ENCODE data around the gene NEU4. TPM values are rescaled to one million over a fixed set of nuclear protein-coding genes. Genes with fewer than 3 reads are reported as not detected.

NEU4 gene
- total and polyA plus RNA-seq, 9 of the 15 experiments (the other 6 are each of a cell fraction or from before 2014, with no cell fraction given) = 0.01 to 0.40 TPM; not detected in 7

DNA sequence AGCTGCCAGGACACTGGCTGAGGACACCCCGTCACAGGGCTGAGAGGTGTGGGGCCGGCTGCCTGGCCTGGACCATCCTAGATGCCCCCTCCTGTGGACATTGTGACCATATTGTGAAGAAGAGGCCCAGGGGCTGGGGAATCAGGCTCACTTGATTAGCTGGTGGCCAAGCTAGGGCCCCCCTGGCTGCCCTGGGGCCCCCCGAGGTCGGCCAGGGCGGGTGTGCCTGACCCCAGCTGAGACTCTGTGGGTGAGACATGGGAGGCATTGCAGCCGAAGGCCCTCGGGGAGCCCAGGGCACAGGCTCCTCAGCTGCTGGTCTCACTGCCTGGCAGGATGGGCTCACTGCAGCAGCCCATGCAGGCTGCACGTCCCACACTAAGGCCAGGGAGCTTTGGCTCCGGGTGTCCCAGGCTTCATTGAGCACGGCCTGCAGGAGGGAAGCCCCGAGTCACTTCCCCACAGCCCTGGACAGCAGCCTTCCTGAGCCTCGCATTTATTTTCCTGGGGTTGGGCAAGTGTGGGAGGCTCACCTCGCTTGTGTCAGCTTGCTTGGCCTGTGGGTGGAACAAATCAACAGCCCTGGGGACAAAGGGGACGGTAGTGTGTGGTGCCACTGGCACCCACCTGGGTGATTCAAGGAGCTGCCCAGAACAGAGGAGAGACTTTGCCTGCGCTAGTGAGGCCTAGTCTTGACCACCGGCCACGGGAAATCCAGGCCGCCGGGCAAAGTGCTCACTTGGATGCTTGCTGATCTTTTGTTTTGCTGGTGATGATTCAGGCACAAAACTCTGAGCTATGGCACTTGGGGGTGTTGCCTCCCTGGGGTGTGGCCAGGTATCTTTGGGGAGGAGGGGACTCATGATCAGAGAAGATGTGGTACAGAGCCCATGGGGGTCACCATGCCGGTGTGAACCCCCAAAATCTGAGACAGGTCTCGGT lies 31.0 kb upstream of the NEU4 start:
- TF ChIP-seq TCF7 (IDR thresholded peaks at IDR 0.05; ENCODE audit: borderline replicate concordance) = no peak

DNA sequence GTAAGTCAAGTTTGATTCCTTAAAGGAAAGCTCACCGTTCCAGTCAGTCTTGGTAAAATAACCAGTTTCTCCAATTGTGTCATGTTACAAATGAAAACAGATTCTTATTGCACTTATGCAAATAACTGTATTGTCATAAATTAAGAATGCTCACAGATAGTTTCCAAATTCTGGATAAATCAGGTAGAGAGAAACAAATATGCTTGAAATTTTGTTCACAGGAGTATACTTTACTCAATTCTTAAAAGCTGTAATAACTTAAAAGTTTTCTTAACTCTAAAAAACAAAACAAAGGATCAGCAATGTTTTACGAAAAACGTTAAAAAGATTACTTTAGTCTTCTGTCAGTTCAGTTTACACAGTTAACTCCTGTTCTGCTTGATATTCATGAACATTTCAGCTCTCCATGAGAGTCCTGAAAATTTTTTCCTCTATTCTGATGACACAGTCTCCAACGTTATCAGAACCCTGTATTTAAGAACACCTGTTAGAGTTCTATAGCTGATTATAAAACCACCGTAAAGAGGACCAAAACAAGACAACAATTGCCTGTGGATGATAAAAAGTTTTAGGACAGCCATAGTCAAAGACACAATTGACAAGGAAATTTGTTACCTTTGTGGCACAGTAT lies 27.9 kb upstream of the NEU4 start:
- BruUV-seq (replicated peaks) = no TSS peak
- FAIRE-seq (no peak), DNase-seq (ENCODE audit: extremely low read depth in 1 of 4, low spot score in 3 of 4) (no peak), ATAC-seq (no peak)
- H3K9me1 ChIP-seq (ENCODE audit: control insufficient read depth, insufficient read depth, low read length) = no peaks in the 10 kb centered on the region
- no peak overlapping the region for H3K27ac ChIP-seq (ENCODE audit: extremely low read depth, low read depth, low read length)
- CTCF ChIA-PET (ENCODE audit: low intra/inter-chr PET ratio) = no interaction called here
- 22% methylated on average over 5 of the region's 5 CpGs for WGBS (ENCODE audit: insufficient coverage, low coverage, missing lambda C conversion rate)
- in situ Hi-C loops (cut with MboI) (no loop called here), intact Hi-C loops (cut with micrococcal nuclease) (no loop called here)
- peaks cover 0 to 17% of the 10 kb centered on the region in 2 experiments; a peak in 2 of 5 replicates for H3K4me1 ChIP-seq (replicated peaks in 1 of 2; ENCODE audit: control insufficient read depth in 2 of 2, insufficient read depth in 2 of 2, low read length in 2 of 2)
- H3K79me2 ChIP-seq (ENCODE audit: control insufficient read depth, insufficient read depth, low read length) = no peaks in the 10 kb centered on the region
- H3K9ac ChIP-seq (ENCODE audit: insufficient read depth in 1 of 2, low read depth in 2 of 2, low read length in 2 of 2) = no peak overlapping the region
- H3K36me3 ChIP-seq (ENCODE audit: control insufficient read depth, insufficient read depth, low read length) = no peaks in the 10 kb centered on the region
- H3K27me3 ChIP-seq (ENCODE audit: control insufficient read depth in 2 of 2, insufficient read depth in 2 of 2, low read length in 2 of 2) = no peaks in the 10 kb centered on the region
- no peak overlapping the region for H3K4me2 ChIP-seq (ENCODE audit: insufficient read depth, low read length)
- no peaks in the 10 kb centered on the region; the same call in 1 of the 2 replicates for H3K9me3 ChIP-seq (replicated peaks; ENCODE audit: control insufficient read depth, insufficient read depth, low read depth, low read length)
- POLR2A ChIA-PET = interaction anchor here (0.7 kb wide), 1 partner anchor 9 kb away, joined by 3 read pairs; no protein-coding TSS in a partner anchor
- no peaks in the 10 kb centered on the region for H4K20me1 ChIP-seq (replicated peaks; ENCODE audit: control insufficient read depth, insufficient read depth, low read length)
- no peak overlapping the region for H3K4me3 ChIP-seq
- no peak overlapping the region for H2AFZ ChIP-seq (ENCODE audit: low read depth, low read length)
- TF ChIP-seq CBX3 (IDR thresholded peaks at IDR 0.05; ENCODE audit: borderline replicate concordance in 1 of 2, low read length in 2 of 2) (peak in 1 of 2 experiments; percentile 87; a peak in 2 of 3 replicates), RBM14 (IDR thresholded peaks at IDR 0.05; ENCODE audit: borderline replicate concordance, insufficient read depth, low read depth, low read length) (no peak), MECOM (CRISPR knock-in tag; IDR thresholded peaks at IDR 0.05) (no peak), MTF1 (CRISPR knock-in tag; IDR thresholded peaks at IDR 0.05; ENCODE audit: borderline replicate concordance) (no peak), RBM17 (IDR thresholded peaks at IDR 0.05; ENCODE audit: borderline replicate concordance, low read depth, low read length) (no peak)
- TF ChIP-seq, protein P1, sequence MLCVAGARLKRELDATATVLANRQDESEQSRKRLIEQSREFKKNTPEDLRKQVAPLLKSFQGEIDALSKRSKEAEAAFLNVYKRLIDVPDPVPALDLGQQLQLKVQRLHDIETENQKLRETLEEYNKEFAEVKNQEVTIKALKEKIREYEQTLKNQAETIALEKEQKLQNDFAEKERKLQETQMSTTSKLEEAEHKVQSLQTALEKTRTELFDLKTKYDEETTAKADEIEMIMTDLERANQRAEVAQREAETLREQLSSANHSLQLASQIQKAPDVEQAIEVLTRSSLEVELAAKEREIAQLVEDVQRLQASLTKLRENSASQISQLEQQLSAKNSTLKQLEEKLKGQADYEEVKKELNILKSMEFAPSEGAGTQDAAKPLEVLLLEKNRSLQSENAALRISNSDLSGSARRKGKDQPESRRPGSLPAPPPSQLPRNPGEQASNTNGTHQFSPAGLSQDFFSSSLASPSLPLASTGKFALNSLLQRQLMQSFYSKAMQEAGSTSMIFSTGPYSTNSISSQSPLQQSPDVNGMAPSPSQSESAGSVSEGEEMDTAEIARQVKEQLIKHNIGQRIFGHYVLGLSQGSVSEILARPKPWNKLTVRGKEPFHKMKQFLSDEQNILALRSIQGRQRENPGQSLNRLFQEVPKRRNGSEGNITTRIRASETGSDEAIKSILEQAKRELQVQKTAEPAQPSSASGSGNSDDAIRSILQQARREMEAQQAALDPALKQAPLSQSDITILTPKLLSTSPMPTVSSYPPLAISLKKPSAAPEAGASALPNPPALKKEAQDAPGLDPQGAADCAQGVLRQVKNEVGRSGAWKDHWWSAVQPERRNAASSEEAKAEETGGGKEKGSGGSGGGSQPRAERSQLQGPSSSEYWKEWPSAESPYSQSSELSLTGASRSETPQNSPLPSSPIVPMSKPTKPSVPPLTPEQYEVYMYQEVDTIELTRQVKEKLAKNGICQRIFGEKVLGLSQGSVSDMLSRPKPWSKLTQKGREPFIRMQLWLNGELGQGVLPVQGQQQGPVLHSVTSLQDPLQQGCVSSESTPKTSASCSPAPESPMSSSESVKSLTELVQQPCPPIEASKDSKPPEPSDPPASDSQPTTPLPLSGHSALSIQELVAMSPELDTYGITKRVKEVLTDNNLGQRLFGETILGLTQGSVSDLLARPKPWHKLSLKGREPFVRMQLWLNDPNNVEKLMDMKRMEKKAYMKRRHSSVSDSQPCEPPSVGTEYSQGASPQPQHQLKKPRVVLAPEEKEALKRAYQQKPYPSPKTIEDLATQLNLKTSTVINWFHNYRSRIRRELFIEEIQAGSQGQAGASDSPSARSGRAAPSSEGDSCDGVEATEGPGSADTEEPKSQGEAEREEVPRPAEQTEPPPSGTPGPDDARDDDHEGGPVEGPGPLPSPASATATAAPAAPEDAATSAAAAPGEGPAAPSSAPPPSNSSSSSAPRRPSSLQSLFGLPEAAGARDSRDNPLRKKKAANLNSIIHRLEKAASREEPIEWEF (CRISPR knock-in tag; IDR thresholded peaks at IDR 0.05) = no peak

More for the DNA sequence above, 31.0 kb upstream of the NEU4 start:
- Histone ChIP-seq H3K27ac (ENCODE audit: extremely low read depth, low read depth, low read length) (no peak overlapping the region), H3K36me3 (ENCODE audit: control insufficient read depth, insufficient read depth, low read length) (no peaks in the 10 kb centered on the region), H3K4me1 (replicated peaks in 1 of 2; ENCODE audit: control insufficient read depth in 2 of 2, insufficient read depth in 2 of 2, low read length in 2 of 2) (peaks cover 0 to 46% of the 10 kb centered on the region in 2 experiments; a peak in 2 of 5 replicates), H3K79me2 (ENCODE audit: control insufficient read depth, insufficient read depth, low read length) (no peaks in the 10 kb centered on the region), H2AFZ (ENCODE audit: low read depth, low read length) (no peak overlapping the region), H3K9me1 (ENCODE audit: control insufficient read depth, insufficient read depth, low read length) (no peaks in the 10 kb centered on the region), H3K4me3 (no peak overlapping the region), H3K4me2 (ENCODE audit: insufficient read depth, low read length) (no peak overlapping the region), H3K9ac (ENCODE audit: insufficient read depth in 1 of 2, low read depth in 2 of 2, low read length in 2 of 2) (peak overlapping the region in 1 of 2 experiments; percentile 45; a peak in 1 of 4 replicates), H4K20me1 (replicated peaks; ENCODE audit: control insufficient read depth, insufficient read depth, low read length) (no peaks in the 10 kb centered on the region), H3K9me3 (replicated peaks; ENCODE audit: control insufficient read depth, insufficient read depth, low read depth, low read length) (no peaks in the 10 kb centered on the region; the same call in 1 of the 2 replicates), H3K27me3 (ENCODE audit: control insufficient read depth in 2 of 2, insufficient read depth in 2 of 2, low read length in 2 of 2) (no peaks in the 10 kb centered on the region)
- CTCF ChIA-PET (ENCODE audit: low intra/inter-chr PET ratio) = no interaction called here
- POLR2A ChIA-PET = interaction anchor here (0.5 kb wide), 1 partner anchor 9 kb away, joined by 3 read pairs; no protein-coding TSS in a partner anchor
- in situ Hi-C loops (cut with MboI) = no loop called here
- BruUV-seq (replicated peaks) = no TSS peak
- no peak for FAIRE-seq
- no peak for DNase-seq (ENCODE audit: extremely low read depth in 1 of 4, low spot score in 3 of 4)
- ATAC-seq = no peak
- 65% methylated on average over 17 of the region's 21 CpGs for WGBS (ENCODE audit: insufficient coverage, low coverage, missing lambda C conversion rate)
- intact Hi-C loops (cut with micrococcal nuclease) = no loop called here

Data from K562 (cell line).